Activated CD4-positive, alpha-beta T cell treated with anti-CD3 and anti-CD28 coated beads for 48 hours (primary cell): ENCODE measurements around the gene CADPS2.
"Not testable (repeated sequence)": the region's sequence is repeated elsewhere in the genome, so short reads cannot be mapped to it uniquely, and the experiment has no call there.

ENCODE experiments used
- DNase-seq: peaks from one replicate; pipeline ENCODE4 v3.0.0-alpha.2; 2020

The CADPS2 gene

GRCh38 chr7:122702872-122703510 lies 183.3 kb downstream of the CADPS2 start, which contains the start of gene RNF148:
Gene RNF148, minus strand, starts transcription at chr7:122702922. Its CDS starts 172 bp downstream, at chr7:122702750.
- DNase-seq, result no peak

GRCh38 chr7:122699017-122699416 lies 187.2 kb downstream of the CADPS2 start, which contains the start of gene RNF133:
Gene RNF133, minus strand, starts transcription at chr7:122699117. Its CDS starts 199 bp downstream, at chr7:122698918.
- DNase-seq, result no peak

DNA sequence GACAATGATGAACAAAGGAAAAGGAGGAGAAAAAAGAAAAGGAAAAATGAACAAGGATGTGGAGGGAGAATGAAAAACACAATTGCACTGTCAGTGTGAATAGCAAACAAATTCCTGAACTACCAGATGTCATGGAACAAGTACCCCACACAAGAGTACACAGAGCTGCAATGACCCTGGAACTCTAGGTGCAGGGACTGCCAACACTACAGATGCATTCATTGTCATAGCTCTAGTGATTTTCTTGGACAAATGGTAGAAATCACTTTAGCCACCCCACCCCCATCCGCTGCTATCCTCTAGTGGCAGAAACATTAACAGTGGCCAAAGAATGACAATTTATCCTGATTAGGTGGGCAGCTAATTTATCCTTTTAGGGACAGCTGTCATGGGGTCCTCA lies 190.4 kb downstream of the CADPS2 start:
- DNase-seq, result no peak

DNA sequence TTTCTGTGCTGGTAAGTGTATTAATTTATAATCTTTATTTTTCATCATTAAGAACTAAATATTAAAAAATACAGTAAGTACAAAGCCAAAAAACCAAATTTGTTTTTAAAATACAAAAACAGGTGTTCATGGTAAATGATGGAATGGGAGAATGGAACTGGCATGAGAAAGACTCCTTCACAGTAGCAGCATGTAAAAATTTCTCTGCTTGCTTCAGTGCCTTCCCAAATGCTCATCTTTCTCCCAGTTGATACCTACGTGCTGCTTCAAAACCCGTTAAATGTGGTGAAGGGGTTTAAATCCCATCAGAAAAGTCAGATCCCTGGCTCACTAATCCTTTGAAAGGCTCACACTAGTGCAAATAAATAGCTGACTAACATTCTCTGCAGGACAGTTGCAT lies 191.6 kb downstream of the CADPS2 start:
- DNase-seq, result no peak

GRCh38 chr7:122692769-122693309 lies 193.4 kb downstream of the CADPS2 start:
- no peak for DNase-seq

DNA sequence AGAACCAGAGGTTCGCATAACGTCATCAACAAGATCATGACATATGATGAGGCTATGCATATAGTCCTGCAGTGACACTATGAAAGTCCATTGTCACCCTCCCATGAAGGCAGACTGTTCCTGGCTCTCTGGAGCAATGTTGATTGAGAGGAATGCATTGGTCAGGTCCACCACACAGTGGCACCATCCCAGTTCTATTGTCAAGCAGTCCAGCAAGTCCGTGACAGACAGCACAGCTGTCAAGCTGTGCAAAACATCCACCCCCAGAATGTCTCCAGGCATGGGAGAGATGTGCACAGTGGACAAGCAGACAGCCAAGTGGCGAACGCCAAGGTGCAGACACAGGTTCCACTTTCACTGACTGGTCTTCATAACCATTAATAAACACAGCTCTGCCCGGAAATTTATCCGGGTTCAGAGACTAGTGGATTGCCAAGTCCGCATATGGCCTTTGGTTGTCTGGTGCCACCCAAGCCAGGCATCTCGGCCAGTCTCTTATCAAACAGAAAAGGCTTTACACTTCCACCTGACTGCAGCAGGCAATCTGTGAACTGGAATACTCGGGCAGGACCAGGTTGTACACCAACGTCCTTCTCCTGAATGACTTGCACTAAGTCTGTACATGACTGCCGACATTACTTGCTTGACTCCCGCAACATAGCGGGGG lies 194.6 kb downstream of the CADPS2 start:
- DNase-seq, result no peak

DNA sequence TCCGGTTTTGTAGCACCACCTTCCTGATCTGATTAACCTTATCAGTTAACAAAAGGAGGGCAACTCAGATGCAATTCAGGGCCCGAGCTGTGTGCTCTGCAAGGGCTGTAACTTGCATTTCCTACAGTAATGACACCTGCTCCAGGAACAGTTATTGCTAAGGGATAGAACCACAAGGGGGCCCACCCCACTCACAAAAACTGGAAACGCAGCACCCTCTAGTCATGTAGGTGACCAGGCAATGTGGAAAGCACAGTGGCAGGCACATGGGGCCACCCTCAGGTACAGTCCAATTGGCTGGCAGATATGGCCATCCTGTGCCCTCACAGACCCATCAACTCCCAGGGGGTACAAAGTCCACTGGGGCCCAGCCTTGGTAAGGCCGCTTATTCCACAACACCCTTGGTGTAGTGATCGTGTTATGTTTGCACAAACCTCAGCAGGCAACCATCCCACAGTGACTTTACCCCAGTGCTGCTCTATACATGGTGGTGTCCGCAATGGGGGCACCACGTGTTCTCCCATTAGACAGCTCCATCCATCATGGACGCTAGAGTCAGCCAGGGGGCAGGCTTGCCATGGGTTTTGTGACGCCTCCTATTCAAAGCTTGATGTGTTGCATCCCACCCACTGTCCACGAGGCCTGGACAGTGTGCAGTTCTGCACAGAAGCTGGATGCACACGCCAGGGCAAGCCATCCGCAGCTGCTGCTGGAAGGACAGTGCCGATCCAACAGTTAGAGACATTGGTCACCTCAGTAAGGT lies 196.7 kb downstream of the CADPS2 start:
- DNase-seq, result no peak

GRCh38 chr7:122688400-122688998 lies 197.8 kb downstream of the CADPS2 start:
- DNase-seq, result no peak

- DNase-seq, result no peak
Observed at GRCh38 chr7:122686360-122686878, 199.8 kb downstream of the CADPS2 start.

DNA sequence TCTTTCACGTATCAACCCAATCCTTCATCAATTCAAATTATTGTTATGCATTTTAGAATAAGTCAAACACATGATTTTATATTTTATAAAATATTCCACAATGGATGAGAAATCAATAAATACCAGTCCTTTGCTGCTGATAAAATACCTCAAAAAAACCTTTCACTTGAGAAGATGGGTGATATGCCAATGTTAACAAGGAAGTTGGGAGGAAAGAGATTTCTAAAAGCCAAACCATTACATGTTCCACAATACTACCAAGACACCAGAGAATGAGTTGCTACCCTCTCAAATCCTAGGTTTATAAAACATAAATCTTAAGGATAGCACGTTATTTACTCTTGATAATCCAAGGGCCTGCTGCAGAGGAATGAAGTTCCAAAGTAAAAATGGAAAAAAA lies 201.8 kb downstream of the CADPS2 start:
- no peak for DNase-seq

DNA sequence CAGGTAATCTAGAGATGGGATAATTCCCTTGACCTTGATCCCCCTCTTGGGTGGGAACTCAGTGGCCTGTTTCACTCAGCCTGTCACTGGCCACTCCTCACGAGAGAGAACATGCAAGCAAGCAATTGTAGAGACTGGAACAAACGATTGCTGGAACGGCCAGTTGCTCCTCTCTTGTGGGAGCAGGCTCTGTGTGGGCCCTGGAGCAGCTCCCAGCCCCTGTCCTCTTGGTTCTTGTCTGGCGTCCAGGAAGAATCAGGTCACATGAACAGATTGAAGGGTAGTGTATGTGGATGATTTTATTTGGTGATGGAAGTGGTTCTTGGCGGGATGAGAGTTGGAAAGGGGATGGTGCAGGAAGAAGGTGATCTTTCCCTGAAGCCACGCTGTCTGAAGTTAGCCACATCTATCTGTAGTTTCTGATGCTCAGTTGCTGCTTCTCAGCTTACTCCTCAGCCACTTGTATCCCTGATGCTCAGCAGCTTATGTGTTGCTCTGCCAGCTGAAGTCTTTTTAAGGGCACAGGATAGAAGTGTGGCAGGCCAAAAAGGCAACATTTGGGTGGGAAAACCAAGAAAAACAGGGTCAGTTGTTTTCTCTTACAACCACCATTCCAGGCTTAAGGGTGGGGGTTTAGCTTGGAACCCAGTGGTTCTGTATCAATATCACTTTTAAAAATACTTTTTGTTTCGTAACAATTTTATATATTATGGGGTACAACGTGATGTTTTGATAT lies 203.3 kb downstream of the CADPS2 start:
- DNase-seq, result no peak

DNA sequence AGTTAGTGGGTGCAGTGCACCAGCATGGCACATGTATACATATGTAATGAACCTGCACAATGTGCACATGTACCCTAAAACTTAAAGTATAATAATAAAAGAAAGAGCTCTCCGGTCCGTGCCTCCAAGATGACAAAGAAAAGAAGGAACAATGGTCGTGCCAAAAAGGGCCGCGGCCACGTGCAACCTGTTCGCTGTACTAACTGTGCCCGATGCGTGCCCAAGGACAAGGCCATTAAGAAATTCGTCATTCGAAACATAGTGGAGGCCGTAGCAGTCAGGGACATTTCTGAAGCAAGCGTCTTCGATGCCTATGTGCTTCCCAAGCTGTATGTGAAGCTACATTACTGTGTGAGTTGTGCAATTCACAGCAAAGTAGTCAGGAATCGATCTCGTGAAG lies 205.1 kb downstream of the CADPS2 start:
- DNase-seq, result not testable (repeated sequence)

- no peak for DNase-seq
Observed at GRCh38 chr7:122679813-122680212, 206.4 kb downstream of the CADPS2 start.

- DNase-seq, result not testable (repeated sequence)
Observed at GRCh38 chr7:122679269-122679709, 207.0 kb downstream of the CADPS2 start.

GRCh38 chr7:122677149-122677548 lies 209.1 kb downstream of the CADPS2 start:
- no peak for DNase-seq

GRCh38 chr7:122676466-122676865 lies 209.8 kb downstream of the CADPS2 start:
- DNase-seq, result no peak

DNA sequence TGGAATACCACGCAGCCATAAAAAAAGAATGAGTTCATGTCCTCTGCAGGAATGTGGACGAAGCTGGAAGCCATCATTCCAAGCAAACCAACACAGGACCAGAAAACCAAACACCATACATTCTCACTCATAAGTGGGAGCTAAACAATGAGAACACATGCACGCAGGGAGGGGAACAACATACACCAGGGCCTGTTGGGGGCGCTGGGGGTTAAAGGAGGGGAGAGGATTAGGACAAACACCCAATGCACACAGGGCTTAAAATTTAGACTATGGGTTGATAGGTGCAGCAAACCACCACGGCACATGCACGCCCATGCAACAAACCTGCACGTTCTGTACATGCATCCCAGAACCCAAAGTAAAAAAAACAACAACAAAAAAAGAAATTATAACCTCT lies 210.6 kb downstream of the CADPS2 start:
- DNase-seq, result no peak

- DNase-seq, result no peak
Observed at GRCh38 chr7:122675011-122675410, 211.2 kb downstream of the CADPS2 start.

- DNase-seq, result no peak
Observed at GRCh38 chr7:122674502-122674901, 211.8 kb downstream of the CADPS2 start.

DNA sequence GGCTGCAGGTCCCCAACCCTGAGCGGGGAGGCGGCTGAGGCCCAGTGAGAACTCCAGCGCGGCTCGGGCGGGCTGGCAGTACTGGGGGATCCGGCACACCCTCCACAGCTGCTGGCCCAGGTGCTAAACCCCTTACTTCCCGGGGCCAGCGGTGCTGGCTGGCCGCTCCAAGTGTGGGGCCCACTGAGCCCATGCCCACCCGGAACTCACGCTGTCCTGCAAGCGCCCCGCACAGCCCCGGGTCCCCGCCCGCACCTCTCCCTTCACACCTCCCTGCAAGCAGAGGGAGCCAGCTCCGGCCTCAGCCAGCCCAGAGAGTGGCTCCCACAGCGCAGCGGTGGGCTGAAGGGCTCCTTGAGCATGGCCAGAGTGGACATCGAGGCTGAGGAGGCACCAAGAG lies 212.3 kb downstream of the CADPS2 start:
- no peak for DNase-seq

DNA sequence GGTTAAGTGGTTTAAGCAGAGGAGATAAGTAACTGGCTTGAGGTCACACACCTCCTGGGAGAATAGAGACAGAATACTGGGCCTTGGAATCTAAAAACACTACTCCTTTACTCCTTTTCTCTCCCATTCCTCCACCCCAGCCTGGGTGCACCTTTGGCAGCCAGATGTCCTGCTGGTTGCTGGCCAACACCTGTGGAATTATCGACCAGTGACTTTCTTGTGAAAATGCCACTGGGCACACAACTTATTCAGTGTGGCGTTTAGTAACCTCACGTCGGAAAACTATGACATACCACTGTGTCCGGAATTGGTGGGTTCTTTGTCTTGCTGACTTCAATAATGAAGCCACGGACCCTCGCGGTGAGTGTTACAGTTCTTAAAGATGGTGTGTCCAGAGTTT lies 213.7 kb downstream of the CADPS2 start:
- DNase-seq, result no peak

DNA sequence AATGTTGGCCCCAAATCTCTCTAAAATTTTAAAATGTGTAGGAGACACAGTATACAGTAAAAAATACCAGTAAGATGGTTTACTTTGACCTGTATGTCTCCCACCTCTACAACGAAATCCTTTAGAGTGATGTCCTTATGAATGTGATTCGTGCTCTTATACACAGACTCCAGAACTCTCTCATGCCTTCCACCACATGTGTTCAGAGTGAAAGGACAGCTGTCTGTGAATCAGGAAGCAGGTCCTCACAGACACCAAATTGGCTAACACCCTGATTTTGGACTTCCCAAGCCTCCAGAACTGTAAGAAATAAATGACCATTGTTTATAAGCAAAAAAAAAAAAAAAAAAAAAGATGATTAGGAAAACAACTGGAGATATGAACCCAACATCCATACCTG lies 222.5 kb downstream of the CADPS2 start:
- DNase-seq, result no peak
